Fibroblast of lung (primary cell): Measurements from ENCODE around the gene C17orf107. TPM values are rescaled to one million over a fixed set of nuclear protein-coding genes. Genes with fewer than 3 reads are reported as not detected.

Experiments
- DNase-seq, 2 donors: peaks; one replicate each; pipeline versions ENCODE4 v3.0.0 to v3.0.0-alpha.2; 2010; ENCODE audit warnings: low read depth in 2 of 2
- H2AFZ ChIP-seq: 2 replicates; pipeline ENCODE4 v1.5.1; 2012; ENCODE audit warnings: low read length, control low read depth, inconsistent platforms
- H3K27ac ChIP-seq: 2 replicates; pipeline ENCODE4 v1.5.1; 2011; ENCODE audit warnings: low read length, control low read depth; ENCODE audit not compliant: insufficient read depth
- H3K27me3 ChIP-seq: 2 replicates; pipeline ENCODE4 v1.5.1; 2011; ENCODE audit warnings: mild to moderate bottlenecking, low read length; ENCODE audit not compliant: control insufficient read depth, insufficient read depth
- H3K36me3 ChIP-seq: 2 replicates; pipeline ENCODE4 v1.5.1; 2011; ENCODE audit warnings: low read length; ENCODE audit not compliant: control insufficient read depth, insufficient read depth
- H3K4me1 ChIP-seq: 2 replicates; pipeline ENCODE4 v1.5.1; 2011; ENCODE audit warnings: low read length; ENCODE audit not compliant: control insufficient read depth, insufficient read depth; ENCODE audit errors: extremely low read depth
- H3K4me2 ChIP-seq: 2 replicates; pipeline ENCODE4 v1.5.1; 2011; ENCODE audit warnings: low read length, control low read depth; ENCODE audit not compliant: insufficient read depth; ENCODE audit errors: extremely low read depth
- H3K4me3 ChIP-seq, 4 experiments: fragments of 200-600 bp in 1 of 4; sonication (generic) in 1 of 4; replicated peaks in 1 of 4; 2 replicates each; pipeline ENCODE4 v1.5.1; 2011 to 2016; ENCODE audit warnings: low read length in 4 of 4, low read depth in 3 of 4, mild to moderate bottlenecking in 3 of 4, control low read depth in 2 of 4, inconsistent platforms in 1 of 4, mixed read lengths in 1 of 4; ENCODE audit not compliant: insufficient read depth in 1 of 4; ENCODE audit errors: control extremely low read depth in 1 of 4
- H3K79me2 ChIP-seq: 2 replicates; pipeline ENCODE4 v1.5.1; 2012; ENCODE audit warnings: mild to moderate bottlenecking, low read length, inconsistent platforms; ENCODE audit not compliant: control insufficient read depth, insufficient read depth
- H3K9ac ChIP-seq: 2 replicates; pipeline ENCODE4 v1.5.1; 2011; ENCODE audit warnings: mild to moderate bottlenecking, low read length, control low read depth; ENCODE audit not compliant: insufficient read depth
- H3K9me3 ChIP-seq: 2 replicates; pipeline ENCODE4 v1.5.1; 2012; ENCODE audit warnings: low read depth, low read length; ENCODE audit not compliant: control insufficient read depth, insufficient read depth
- H4K20me1 ChIP-seq: 2 replicates; pipeline ENCODE4 v1.5.1; 2011; ENCODE audit warnings: low read length; ENCODE audit not compliant: control insufficient read depth, insufficient read depth; ENCODE audit errors: extremely low read depth
- CTCF ChIP-seq, 2 donors: IDR thresholded peaks in 1 of 2; conservative IDR thresholded peaks in 1 of 2; 1 replicate in 1 of 2; 2 replicates in 1 of 2; pipeline ENCODE4 v1.5.1; 2011 to 2012; ENCODE audit warnings: low read length in 2 of 2, control low read depth in 1 of 2, inconsistent platforms in 1 of 2, low read depth in 1 of 2, mild to moderate bottlenecking in 1 of 2
- EZH2 ChIP-seq: IDR thresholded peaks from 2 replicates; pipeline ENCODE4 v1.5.1; 2012; ENCODE audit warnings: low read length, control low read depth, mild to moderate bottlenecking; ENCODE audit errors: missing control alignments
- polyA plus RNA-seq, 2 donors: library from polyadenylated mRNA; depleted of rRNA in 1 of 2; stranded (reverse) in 1 of 2; unstranded in 1 of 2; fragments of >200 nt; gene quantifications; 2 replicates each; pipeline ENCODE4 v1.2.1, GENCODE V29; 2011 to 2012; ENCODE audit warnings: missing spikeins in 1 of 2
- total RNA-seq: library from RNA; depleted of rRNA; stranded (reverse); fragments of >200 nt; gene quantifications from 2 replicates; pipeline ENCODE4 v1.2.1, GENCODE V29; 2014

C17orf107 gene
- total and polyA plus RNA-seq, 2 donors (not counting 1 experiment from before 2014, with no cell fraction given): 0.67 to 1.8 TPM

DNA sequence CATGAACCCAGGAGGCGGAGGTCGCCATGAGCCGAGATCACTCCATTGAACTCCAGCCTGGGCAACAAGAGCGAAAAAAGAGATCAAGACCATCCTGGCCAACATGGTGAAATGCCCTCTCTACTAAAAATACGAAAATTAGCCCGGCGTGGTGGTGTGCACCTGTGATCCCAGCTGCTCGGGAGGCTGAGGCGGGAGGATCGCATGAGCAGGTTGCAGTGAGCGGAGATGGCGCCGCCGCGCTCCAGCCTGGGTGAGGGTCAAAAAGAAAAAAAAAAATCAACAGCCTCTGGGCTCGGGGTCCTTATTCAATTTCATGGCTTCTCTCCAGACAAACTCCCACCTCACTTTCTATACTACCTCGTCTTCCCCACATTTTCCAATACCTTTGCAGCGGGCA lies 29.5 kb downstream of the C17orf107 start:
- Histone ChIP-seq H3K79me2 (no peaks in the 10 kb centered on the region), H3K36me3 (no peaks in the 10 kb centered on the region), H2AFZ (no peak overlapping the region), H4K20me1 (no peaks in the 10 kb centered on the region), H3K4me3 (no peak overlapping the region), H3K9ac (no peak overlapping the region), H3K4me1 (no peaks in the 10 kb centered on the region), H3K9me3 (no peaks in the 10 kb centered on the region), H3K27ac (no peak overlapping the region), H3K27me3 (no peaks in the 10 kb centered on the region), H3K4me2 (no peak overlapping the region)
- TF ChIP-seq EZH2 (no peak), CTCF (conservative IDR thresholded peaks at IDR 0.05 in 1 of 2, IDR thresholded peaks at IDR 0.05 in 1 of 2; ENCODE audit: low read depth in 1 of 2, low read length in 2 of 2) (no peak)
- no peak for DNase-seq

DNA sequence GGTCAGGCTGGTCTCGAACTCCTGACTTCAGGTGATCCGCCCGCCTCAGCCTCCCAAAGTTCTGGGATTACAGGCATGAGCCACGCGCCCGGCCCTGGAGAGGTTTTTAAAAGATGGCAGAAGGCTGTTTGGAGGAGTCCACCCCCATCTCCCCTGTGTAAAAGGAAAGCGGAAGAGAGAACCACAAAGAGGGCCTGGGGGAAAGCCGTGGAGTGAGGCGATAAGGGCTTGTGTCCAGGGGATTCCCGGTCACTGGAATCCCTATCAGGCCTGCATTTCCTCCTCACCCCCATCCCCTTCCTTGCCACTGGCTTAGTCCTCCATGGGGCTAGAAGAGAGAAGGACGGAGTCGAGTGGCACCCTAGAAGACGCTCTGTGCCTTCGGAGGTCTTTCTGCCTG lies 32.6 kb downstream of the C17orf107 start, which contains the start of gene GP1BA:
GP1BA (plus strand) TSS at position 315 of the 400 bp plus-strand sequence. CDS start 328 bp downstream, outside the sequence.
- no peaks in the 10 kb centered on the region for H3K79me2 ChIP-seq
- H3K27ac ChIP-seq: no peak within 1 kb of the TSS
- H3K36me3 ChIP-seq: peaks cover 6% of the 10 kb centered on the region
- no peaks in the 10 kb centered on the region for H3K9me3 ChIP-seq
- no peak within 1 kb of the TSS for H3K4me2 ChIP-seq
- TF ChIP-seq EZH2: no peak
- TF ChIP-seq CTCF (conservative IDR thresholded peaks at IDR 0.05 in 1 of 2, IDR thresholded peaks at IDR 0.05 in 1 of 2; ENCODE audit: low read depth in 1 of 2, low read length in 2 of 2): no peak
- no peak within 1 kb of the TSS for H2AFZ ChIP-seq
- H4K20me1 ChIP-seq: no peaks in the 10 kb centered on the region
- peaks cover 3% of the 10 kb centered on the region for H3K4me1 ChIP-seq
- no peak within 1 kb of the TSS for H3K9ac ChIP-seq
- no peaks in the 10 kb centered on the region for H3K27me3 ChIP-seq
- H3K4me3 ChIP-seq: no peak within 1 kb of the TSS
- DNase-seq: no peak

DNA sequence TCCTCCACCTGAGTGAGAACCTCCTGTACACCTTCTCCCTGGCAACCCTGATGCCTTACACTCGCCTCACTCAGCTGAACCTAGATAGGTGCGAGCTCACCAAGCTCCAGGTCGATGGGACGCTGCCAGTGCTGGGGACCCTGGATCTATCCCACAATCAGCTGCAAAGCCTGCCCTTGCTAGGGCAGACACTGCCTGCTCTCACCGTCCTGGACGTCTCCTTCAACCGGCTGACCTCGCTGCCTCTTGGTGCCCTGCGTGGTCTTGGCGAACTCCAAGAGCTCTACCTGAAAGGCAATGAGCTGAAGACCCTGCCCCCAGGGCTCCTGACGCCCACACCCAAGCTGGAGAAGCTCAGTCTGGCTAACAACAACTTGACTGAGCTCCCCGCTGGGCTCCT lies 33.4 kb downstream of the C17orf107 start:
- no peak for TF ChIP-seq CTCF (conservative IDR thresholded peaks at IDR 0.05 in 1 of 2, IDR thresholded peaks at IDR 0.05 in 1 of 2; ENCODE audit: low read depth in 1 of 2, low read length in 2 of 2)
- no peak for TF ChIP-seq EZH2
- no peak overlapping the region for H3K9ac ChIP-seq
- peaks cover 11% of the 10 kb centered on the region for H3K36me3 ChIP-seq
- no peak overlapping the region for H3K27ac ChIP-seq
- no peak overlapping the region for H2AFZ ChIP-seq
- H3K9me3 ChIP-seq: no peaks in the 10 kb centered on the region
- DNase-seq: no peak
- H3K4me2 ChIP-seq: no peak overlapping the region
- no peaks in the 10 kb centered on the region for H3K27me3 ChIP-seq
- no peak overlapping the region for H3K4me3 ChIP-seq
- H3K4me1 ChIP-seq: peaks cover 3% of the 10 kb centered on the region
- H3K79me2 ChIP-seq: no peaks in the 10 kb centered on the region
- H4K20me1 ChIP-seq: no peaks in the 10 kb centered on the region
